Hematopoietic multipotent progenitor cell (in vitro differentiated cells): ENCODE results near the gene ADD2. TPM values are rescaled to one million over a fixed set of nuclear protein-coding genes. Genes with fewer than 3 reads are reported as not detected.
"Not testable (repeated sequence)": the region's sequence is repeated elsewhere in the genome, so short reads cannot be mapped to it uniquely, and the experiment has no call there.

ENCODE experiments used
- DNase-seq, 3 donors: peaks; one replicate each; pipeline ENCODE4 v3.0.0-alpha.2; 2011 to 2015; ENCODE audit warnings: low read depth in 2 of 3, low spot score in 2 of 3
- total RNA-seq: library from RNA; depleted of rRNA; stranded (reverse); fragments of >200 nt; gene quantifications from one replicate; pipeline ENCODE4 v1.2.3, GENCODE V29; 2012

Gene ADD2
- total RNA-seq, 1 donor, result 4.3 TPM

DNA sequence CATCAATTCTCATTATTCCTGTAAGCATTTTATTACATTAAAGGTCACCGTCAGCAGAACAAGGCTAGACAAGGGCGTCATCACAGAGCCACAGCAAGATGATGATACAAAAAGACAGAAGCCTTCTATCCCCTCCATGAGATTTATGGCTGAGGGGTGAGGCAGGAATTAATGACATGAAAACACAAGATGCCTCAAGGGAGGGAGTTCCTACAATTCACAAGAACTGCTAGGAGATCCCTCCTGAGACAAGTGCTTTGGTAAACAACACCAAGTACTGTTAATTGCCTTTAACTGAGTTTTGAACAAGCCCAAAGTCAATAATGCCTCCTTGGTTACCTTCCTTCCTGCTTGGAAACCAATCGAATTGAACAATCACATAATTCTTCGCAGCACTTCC, 14.1 kb downstream of the ADD2 start:
- DNase-seq, result no peak

GRCh38 chr2:70753031-70753430, 15.0 kb downstream of the ADD2 start:
- DNase-seq, result no peak

GRCh38 chr2:70752396-70752795, 15.6 kb downstream of the ADD2 start:
- no peak for DNase-seq

DNA sequence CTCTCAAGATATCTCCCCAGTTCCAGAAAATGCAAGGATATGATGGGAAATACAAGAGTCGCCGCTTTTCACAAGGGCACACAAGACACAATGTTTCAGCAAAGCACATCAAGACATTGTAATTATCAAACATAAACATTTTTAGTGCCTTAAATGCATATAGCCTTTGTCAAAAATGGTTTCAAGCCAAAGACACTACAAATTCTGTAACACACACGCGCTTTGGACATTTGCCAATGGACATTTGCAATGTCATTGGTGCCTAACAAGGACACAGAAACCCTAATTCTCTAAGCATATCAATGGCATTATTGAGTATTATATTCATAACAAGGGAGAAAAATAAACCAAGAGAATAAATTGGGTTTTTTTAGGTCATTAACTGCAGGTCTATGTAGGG, 16.1 kb downstream of the ADD2 start:
- no peak for DNase-seq

GRCh38 chr2:70750320-70750719, 17.7 kb downstream of the ADD2 start:
- DNase-seq, result no peak

DNA sequence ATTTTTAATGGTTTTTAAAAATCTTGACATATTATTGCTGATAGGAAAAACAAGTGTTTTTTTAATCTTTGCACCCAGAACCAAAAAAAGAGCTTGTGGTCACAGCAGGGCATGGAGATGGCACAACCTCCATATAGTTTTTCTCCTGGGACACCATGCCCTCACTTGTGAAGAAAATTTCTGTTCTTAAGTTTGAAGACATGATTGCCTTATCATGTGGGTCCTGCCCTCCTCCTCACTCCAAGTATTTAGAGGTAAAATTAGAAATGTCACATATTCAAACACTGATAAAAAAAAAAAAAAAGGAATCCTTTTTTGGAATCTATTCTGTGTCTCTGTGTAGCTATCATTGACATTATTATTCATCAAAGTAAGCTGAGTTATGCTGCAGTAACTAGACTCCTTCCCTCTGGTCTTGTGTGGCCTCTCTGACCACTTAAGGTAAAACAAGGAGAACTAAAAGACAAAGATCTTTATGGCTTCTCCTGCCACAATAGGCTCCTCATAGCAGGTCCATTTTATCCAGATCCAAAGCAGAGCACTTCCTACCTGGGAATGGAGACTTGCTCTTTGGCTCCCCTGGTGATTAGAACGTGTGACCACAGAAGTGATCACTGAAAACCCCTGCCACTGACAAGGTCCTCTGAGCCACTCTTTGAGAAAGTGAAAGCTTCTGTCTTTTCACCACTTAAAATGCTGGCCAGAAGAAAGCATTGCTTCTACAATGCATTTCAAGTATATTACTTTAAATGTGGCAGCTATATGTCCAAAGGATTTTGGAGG, 19.8 kb downstream of the ADD2 start:
- peak in 2 of 3 donors; percentile 4 to 21 for DNase-seq

- no peak for DNase-seq
Measured at GRCh38 chr2:70747284-70747683, 20.7 kb downstream of the ADD2 start.

- no peak for DNase-seq
Measured at GRCh38 chr2:70746094-70746974, 21.7 kb downstream of the ADD2 start.

- DNase-seq, result no peak
Measured at GRCh38 chr2:70745276-70745825, 22.6 kb downstream of the ADD2 start.

DNA sequence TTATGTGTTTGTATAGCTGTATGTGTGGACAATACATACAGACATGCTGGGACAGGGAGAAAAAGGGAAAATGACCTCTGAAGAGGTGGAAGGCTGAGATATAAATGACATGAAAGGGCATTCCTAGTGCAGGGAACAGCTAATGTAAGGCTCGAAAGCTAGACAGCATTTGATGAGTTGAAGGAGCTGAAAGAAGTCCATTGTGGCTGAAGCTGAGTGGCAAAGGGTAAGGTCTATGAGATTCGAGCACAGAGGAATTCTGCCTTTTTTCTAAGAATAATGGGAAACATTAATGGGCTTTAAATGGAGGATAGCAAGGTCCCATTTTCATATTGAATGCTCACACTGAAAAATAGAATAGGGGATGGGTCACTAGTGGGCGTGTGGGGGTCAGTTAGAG, 23.6 kb downstream of the ADD2 start:
- DNase-seq, result no peak

DNA sequence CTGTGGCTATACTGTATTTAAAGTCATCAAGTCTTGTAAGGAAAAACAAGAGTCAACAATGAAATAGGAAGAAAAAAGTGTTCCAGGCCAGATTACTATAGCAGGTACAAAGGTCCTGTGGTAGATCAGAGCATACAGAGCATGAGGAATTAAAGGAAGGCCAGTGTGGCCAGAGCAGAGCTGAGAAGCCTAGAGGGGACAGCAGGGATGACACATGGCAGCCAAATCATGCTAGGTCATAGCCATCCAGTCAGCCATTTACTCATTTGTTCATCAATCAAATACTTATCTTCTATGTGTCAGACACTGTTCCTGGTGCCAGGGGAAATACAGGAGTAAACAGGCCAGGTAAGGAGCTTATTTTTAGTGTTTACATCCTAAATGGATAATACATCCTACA, 24.3 kb downstream of the ADD2 start:
- no peak for DNase-seq

GRCh38 chr2:70743068-70743467, 24.9 kb downstream of the ADD2 start:
- no peak for DNase-seq

GRCh38 chr2:70739492-70739891, 28.5 kb downstream of the ADD2 start:
- not testable (repeated sequence) for DNase-seq

GRCh38 chr2:70738159-70738558, 29.8 kb downstream of the ADD2 start:
- DNase-seq, result no peak

DNA sequence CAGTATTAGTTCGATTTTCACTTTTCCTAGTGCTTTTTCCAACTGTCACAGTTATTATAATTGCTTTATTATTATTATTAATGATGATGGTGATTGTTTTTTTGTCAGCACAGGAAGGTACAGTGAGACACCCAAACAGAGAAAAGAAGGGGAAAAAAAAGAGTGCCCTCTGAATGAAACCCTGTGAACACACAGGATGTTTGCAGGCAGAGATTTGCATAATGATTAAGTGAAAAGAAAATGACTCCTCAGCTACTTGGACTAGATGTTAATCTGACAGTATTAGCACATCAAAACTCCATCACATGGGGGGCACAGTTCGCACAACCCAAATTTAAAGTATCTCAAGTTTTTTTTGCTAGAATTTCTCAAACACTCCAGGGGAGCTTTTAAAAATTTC, 32.9 kb downstream of the ADD2 start:
- no peak for DNase-seq

DNA sequence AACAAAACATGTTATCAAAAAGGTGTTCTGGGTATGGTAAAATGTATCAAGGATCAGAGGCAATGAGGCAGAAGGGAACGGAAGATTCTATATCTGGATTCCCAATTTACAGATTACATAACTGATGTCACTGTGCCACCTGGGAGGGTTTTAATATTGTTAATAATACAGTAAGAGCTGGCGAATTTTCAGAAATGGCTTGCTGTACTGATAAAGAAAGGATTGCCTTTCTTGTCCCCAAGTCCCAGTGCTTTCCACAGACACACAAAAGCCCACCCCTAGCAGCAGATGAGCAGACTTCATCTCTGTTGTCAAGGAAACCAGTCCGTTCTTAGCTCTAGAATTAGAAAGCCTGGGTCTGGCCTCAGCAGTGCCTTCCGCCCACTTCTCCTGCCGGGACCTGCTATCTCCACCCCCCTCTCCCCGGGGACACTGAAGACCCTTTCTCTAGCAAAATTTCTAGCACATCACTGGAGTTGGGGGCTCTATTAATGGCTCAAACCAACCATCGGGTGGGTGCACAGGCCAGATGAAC, 34.3 kb downstream of the ADD2 start:
- no peak for DNase-seq

DNA sequence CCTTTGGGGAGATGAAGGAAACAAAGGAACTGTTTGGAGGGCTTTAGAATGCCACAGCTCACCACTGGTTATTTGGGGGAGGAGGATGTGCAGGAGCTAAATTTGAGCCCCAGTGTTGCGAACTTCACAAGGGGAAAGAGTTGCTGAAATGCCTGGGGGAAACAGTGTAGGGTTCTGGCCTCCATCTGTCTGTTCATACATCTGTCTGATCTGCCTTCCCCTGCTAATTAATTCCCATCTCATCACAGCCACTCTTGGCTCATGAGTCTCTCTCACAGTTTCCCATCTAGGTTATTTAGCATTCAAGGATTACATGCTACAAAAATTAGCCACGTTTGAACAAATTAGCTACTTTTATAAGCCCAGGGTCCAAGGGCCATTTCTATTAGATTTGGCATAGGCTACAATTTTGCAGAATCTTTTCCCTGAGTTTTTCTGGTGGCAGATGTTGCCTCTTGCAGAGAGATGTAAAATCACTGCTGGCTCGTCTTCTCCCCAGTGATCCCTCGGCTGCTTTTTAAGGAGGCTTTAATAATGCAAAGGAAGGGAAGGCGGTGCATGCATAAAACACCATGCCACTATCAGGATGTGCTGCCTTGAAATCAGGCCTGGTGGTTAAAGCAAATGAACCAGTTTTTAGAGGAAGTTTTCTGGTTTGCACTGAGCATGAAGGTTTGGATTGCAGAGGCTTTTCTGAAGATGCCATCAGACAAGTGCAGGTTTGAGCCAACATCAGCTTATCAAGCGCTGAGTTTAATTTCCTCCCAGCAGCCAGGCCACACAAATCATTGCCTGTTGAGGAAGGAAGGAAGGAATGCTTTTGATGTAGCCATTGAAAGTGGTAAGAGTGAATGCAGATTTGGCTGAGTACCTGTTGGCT, 35.0 kb downstream of the ADD2 start:
- no peak for DNase-seq

DNA sequence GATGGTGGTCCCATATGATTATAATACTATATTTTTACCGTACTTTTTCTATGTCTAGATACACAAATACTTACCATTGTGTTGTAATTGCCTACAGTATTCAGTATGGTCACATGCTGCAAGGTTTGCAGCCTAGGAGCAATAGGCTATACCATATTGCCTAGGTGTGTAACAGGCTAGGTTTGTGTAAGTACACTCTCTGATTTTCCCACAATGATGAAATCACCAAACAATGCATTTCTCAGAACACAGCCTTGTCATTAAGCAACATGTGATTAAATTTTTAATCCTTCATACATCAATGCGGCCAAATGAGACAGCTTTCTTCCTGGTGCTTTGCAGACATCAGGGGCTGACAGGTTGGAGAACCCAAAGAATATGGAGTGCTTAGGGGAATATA, 37.3 kb downstream of the ADD2 start:
- no peak for DNase-seq

- no peak for DNase-seq
Measured at GRCh38 chr2:70729647-70730046, 38.4 kb downstream of the ADD2 start.

- DNase-seq, result no peak
Measured at GRCh38 chr2:70728128-70728527, 39.9 kb downstream of the ADD2 start.
